Measurements from ENCODE around the gene HOXA5. TPM values are rescaled to one million over a fixed set of nuclear protein-coding genes. Genes with fewer than 3 reads are reported as not detected.

HOXA5 gene
- total and polyA plus RNA-seq, 2 donors (not counting 1 experiment from before 2014, with no cell fraction given): 18.3 to 35.6 TPM

DNA sequence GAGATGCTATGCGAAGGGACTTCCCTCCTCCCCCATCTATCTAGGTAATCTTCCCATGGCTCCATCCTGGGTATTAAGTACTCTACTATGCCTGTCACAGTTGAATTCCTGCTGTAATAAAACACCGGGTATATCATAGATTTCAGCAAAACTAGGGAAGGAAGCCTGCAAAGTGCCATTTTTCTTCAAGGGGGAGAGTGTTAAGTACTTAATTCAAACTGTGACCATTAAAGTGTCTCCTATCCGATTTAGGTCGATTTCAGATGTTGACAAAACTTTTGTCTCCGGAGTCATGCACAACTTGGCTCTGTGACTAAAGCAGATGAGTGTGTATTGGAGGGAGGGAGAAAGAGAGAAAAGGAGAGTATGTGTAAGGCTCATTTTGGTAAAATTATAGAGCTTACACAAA is 17.5 kb downstream of the HOXA5 start:
- Histone ChIP-seq H4K20me1 (ENCODE audit: control insufficient read depth, extremely low read depth, insufficient read depth, low read length) (no peaks in the 10 kb centered on the region), H2AFZ (ENCODE audit: low read length) (no peak overlapping the region), H3K36me3 (ENCODE audit: control insufficient read depth, insufficient read depth, low read length) (no peaks in the 10 kb centered on the region), H3K4me1 (ENCODE audit: control insufficient read depth, extremely low read depth, insufficient read depth, low read length) (peaks cover 15% of the 10 kb centered on the region), H3K4me2 (ENCODE audit: extremely low read depth, insufficient read depth, low read length) (no peak overlapping the region), H3K9ac (ENCODE audit: insufficient read depth, low read length) (no peak overlapping the region), H3K4me3 (replicated peaks in 1 of 4; ENCODE audit: control extremely low read depth in 1 of 4, insufficient read depth in 1 of 4, low read depth in 3 of 4, low read length in 4 of 4) (no peak overlapping the region), H3K27me3 (ENCODE audit: control insufficient read depth, insufficient read depth, low read length) (no peaks in the 10 kb centered on the region), H3K79me2 (ENCODE audit: control insufficient read depth, insufficient read depth, low read length) (peaks cover 19% of the 10 kb centered on the region), H3K9me3 (ENCODE audit: control insufficient read depth, insufficient read depth, low read depth, low read length) (no peaks in the 10 kb centered on the region), H3K27ac (ENCODE audit: insufficient read depth, low read length) (no peak overlapping the region)
- DNase-seq (ENCODE audit: low read depth in 2 of 2): peak in 1 of 2 donors; percentile 29
- TF ChIP-seq, protein P1, sequence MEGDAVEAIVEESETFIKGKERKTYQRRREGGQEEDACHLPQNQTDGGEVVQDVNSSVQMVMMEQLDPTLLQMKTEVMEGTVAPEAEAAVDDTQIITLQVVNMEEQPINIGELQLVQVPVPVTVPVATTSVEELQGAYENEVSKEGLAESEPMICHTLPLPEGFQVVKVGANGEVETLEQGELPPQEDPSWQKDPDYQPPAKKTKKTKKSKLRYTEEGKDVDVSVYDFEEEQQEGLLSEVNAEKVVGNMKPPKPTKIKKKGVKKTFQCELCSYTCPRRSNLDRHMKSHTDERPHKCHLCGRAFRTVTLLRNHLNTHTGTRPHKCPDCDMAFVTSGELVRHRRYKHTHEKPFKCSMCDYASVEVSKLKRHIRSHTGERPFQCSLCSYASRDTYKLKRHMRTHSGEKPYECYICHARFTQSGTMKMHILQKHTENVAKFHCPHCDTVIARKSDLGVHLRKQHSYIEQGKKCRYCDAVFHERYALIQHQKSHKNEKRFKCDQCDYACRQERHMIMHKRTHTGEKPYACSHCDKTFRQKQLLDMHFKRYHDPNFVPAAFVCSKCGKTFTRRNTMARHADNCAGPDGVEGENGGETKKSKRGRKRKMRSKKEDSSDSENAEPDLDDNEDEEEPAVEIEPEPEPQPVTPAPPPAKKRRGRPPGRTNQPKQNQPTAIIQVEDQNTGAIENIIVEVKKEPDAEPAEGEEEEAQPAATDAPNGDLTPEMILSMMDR (conservative IDR thresholded peaks at IDR 0.05 in 1 of 2, IDR thresholded peaks at IDR 0.05 in 1 of 2; ENCODE audit: low read depth in 1 of 2, low read length in 2 of 2): no peak
- no peak for TF ChIP-seq EZH2 (IDR thresholded peaks at IDR 0.05; ENCODE audit: low read length, missing control alignments)

GRCh38 chr7:27124902-27125689 is 18.4 kb downstream of the HOXA5 start:
- H4K20me1 ChIP-seq (ENCODE audit: control insufficient read depth, extremely low read depth, insufficient read depth, low read length): no peaks in the 10 kb centered on the region
- no peak overlapping the region for H2AFZ ChIP-seq (ENCODE audit: low read length)
- H3K9ac ChIP-seq (ENCODE audit: insufficient read depth, low read length): no peak overlapping the region
- H3K4me3 ChIP-seq (replicated peaks in 1 of 4; ENCODE audit: control extremely low read depth in 1 of 4, insufficient read depth in 1 of 4, low read depth in 3 of 4, low read length in 4 of 4): peak overlapping the region in 1 of 4 experiments; percentile 57
- H3K4me2 ChIP-seq (ENCODE audit: extremely low read depth, insufficient read depth, low read length): no peak overlapping the region
- no peaks in the 10 kb centered on the region for H3K36me3 ChIP-seq (ENCODE audit: control insufficient read depth, insufficient read depth, low read length)
- H3K27me3 ChIP-seq (ENCODE audit: control insufficient read depth, insufficient read depth, low read length): no peaks in the 10 kb centered on the region
- peaks cover 19% of the 10 kb centered on the region for H3K79me2 ChIP-seq (ENCODE audit: control insufficient read depth, insufficient read depth, low read length)
- H3K9me3 ChIP-seq (ENCODE audit: control insufficient read depth, insufficient read depth, low read depth, low read length): no peaks in the 10 kb centered on the region
- DNase-seq (ENCODE audit: low read depth in 2 of 2): no peak
- H3K27ac ChIP-seq (ENCODE audit: insufficient read depth, low read length): no peak overlapping the region
- H3K4me1 ChIP-seq (ENCODE audit: control insufficient read depth, extremely low read depth, insufficient read depth, low read length): peaks cover 21% of the 10 kb centered on the region
- TF ChIP-seq, protein P1 (conservative IDR thresholded peaks at IDR 0.05 in 1 of 2, IDR thresholded peaks at IDR 0.05 in 1 of 2; ENCODE audit: low read depth in 1 of 2, low read length in 2 of 2): no peak
- no peak for TF ChIP-seq EZH2 (IDR thresholded peaks at IDR 0.05; ENCODE audit: low read length, missing control alignments)

DNA sequence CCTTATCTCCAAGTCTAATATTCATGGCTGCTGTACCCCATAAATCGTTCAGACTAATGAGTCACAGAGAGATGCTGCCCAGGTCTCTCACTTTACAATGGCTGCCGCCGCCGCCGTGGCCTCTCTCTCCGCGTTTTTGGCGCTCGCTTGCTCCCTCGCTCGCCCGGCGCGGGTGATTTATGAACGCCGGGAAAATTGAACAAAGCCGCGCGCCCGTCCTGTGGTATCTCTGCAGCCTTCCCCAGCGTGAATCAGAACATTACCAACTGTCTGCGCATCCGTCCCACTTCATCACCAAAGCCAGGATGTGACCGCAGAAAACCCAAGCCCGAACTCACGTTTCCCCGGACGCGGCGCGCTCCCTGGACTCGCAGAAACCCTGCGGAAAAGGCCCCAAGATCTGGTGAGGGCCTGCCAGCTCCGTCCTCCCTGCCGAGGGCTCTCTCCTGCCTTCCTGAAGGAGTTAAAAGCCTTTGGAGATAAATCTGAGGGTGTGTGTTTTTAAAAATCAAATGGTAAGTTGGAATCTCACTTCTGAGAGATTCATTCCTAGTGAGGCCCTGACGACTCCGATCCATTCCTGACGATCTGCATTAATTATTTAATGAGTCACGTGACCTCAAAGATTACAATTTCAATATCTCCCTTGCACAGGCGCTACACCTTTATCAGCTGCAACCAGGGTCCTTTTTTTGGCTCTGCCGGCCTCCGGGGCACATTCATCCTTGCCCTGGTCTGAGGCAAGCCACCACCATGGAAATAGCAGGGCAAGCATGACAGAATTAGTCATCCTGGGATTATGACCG is 19.2 kb downstream of the HOXA5 start:
- H4K20me1 ChIP-seq (ENCODE audit: control insufficient read depth, extremely low read depth, insufficient read depth, low read length): no peaks in the 10 kb centered on the region
- peak overlapping the region in 3 of 4 experiments; percentile 12 to 57 (median 32) for H3K4me3 ChIP-seq (replicated peaks in 1 of 4; ENCODE audit: control extremely low read depth in 1 of 4, insufficient read depth in 1 of 4, low read depth in 3 of 4, low read length in 4 of 4)
- peak overlapping the region; percentile 90 for H3K4me2 ChIP-seq (ENCODE audit: extremely low read depth, insufficient read depth, low read length)
- H3K36me3 ChIP-seq (ENCODE audit: control insufficient read depth, insufficient read depth, low read length): no peaks in the 10 kb centered on the region
- H3K27me3 ChIP-seq (ENCODE audit: control insufficient read depth, insufficient read depth, low read length): no peaks in the 10 kb centered on the region
- TF ChIP-seq, protein P1 (conservative IDR thresholded peaks at IDR 0.05 in 1 of 2, IDR thresholded peaks at IDR 0.05 in 1 of 2; ENCODE audit: low read depth in 1 of 2, low read length in 2 of 2): no peak
- no peak for TF ChIP-seq EZH2 (IDR thresholded peaks at IDR 0.05; ENCODE audit: low read length, missing control alignments)
- peak; percentile 91 to 97 for DNase-seq (ENCODE audit: low read depth in 2 of 2)
- peaks cover 22% of the 10 kb centered on the region for H3K79me2 ChIP-seq (ENCODE audit: control insufficient read depth, insufficient read depth, low read length)
- H3K9ac ChIP-seq (ENCODE audit: insufficient read depth, low read length): peak overlapping the region; percentile 42
- H3K9me3 ChIP-seq (ENCODE audit: control insufficient read depth, insufficient read depth, low read depth, low read length): no peaks in the 10 kb centered on the region
- no peak overlapping the region for H2AFZ ChIP-seq (ENCODE audit: low read length)
- H3K4me1 ChIP-seq (ENCODE audit: control insufficient read depth, extremely low read depth, insufficient read depth, low read length): peaks cover 21% of the 10 kb centered on the region
- peak overlapping the region; percentile 74 for H3K27ac ChIP-seq (ENCODE audit: insufficient read depth, low read length)

Data from fibroblast of lung (primary cell).